ENCODE results near the gene RCAN3. TPM values are rescaled to one million over a fixed set of nuclear protein-coding genes. Genes with fewer than 3 reads are reported as not detected.
A peak's percentile ranks its signal among the peaks of the same experiment; 100 is the strongest.

Gene RCAN3
- total RNA-seq, 1 experiment from 2014 or later, result 10.2 TPM

DNA sequence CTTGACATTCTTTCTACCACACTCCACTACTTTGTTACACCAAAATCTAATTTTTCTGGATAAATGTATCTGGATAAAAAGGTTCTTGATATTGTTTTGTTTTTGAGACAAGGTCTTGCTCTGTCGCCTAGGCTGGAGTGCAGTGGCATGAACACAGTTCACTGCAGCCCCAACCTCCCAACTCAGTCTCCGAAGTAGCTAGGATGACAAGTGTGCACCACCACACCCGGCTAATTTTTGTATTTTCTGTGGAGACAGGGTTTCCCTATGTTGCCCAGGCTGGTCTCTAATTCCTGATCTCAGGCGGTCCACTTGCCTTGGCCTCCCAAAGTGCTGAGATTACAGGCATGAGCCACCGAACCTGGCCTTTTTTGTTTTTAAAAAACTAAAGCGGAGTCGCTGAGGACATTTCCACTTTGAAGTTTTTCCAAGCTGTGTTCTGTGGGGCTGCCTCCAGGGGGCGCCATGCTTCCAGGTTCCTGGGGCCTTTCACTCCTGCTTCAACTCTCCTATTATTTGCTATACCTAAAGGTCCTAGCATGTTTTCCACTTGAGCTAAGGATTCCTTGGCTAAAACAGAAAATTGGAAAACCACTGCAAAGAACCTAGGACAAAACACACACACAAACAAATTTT, 39.2 kb downstream of the RCAN3 start:
- Mint-ChIP-seq H3K27ac (ENCODE audit: unreplicated experiment) (no peak overlapping the region), H3K4me3 (ENCODE audit: unreplicated experiment) (peak overlapping the region; percentile 44), H3K9me3 (ENCODE audit: unreplicated experiment) (no peaks in the 10 kb centered on the region), H3K4me1 (ENCODE audit: low read depth, unreplicated experiment) (peaks cover 26% of the 10 kb centered on the region), H3K27me3 (ENCODE audit: insufficient read depth, unreplicated experiment) (no peaks in the 10 kb centered on the region), H3K36me3 (ENCODE audit: insufficient read depth, unreplicated experiment) (no peaks in the 10 kb centered on the region)
- H3K4me1 ChIP-seq, result peaks cover 43% of the 10 kb centered on the region
- ChIA-PET CTCF (interaction anchor here (0.7 to 2.1 kb wide), 8 partner anchors 16 to 126 kb away, joined by 3 to 13 read pairs (median 4); partner anchors contain the start of genes NIPAL3 and RCAN3), POLR2A (interaction anchor here (0.6 to 0.7 kb wide), 4 partner anchors 40 to 381 kb away, joined by 4 to 14 read pairs (median 6); no protein-coding TSS in a partner anchor)
- TF ChIP-seq, protein P1, sequence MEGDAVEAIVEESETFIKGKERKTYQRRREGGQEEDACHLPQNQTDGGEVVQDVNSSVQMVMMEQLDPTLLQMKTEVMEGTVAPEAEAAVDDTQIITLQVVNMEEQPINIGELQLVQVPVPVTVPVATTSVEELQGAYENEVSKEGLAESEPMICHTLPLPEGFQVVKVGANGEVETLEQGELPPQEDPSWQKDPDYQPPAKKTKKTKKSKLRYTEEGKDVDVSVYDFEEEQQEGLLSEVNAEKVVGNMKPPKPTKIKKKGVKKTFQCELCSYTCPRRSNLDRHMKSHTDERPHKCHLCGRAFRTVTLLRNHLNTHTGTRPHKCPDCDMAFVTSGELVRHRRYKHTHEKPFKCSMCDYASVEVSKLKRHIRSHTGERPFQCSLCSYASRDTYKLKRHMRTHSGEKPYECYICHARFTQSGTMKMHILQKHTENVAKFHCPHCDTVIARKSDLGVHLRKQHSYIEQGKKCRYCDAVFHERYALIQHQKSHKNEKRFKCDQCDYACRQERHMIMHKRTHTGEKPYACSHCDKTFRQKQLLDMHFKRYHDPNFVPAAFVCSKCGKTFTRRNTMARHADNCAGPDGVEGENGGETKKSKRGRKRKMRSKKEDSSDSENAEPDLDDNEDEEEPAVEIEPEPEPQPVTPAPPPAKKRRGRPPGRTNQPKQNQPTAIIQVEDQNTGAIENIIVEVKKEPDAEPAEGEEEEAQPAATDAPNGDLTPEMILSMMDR (IDR thresholded peaks at IDR 0.05; ENCODE audit: insufficient read depth in 1 of 2, low read depth in 1 of 2, low read length in 1 of 2, severe bottlenecking in 1 of 2, unreplicated experiment in 1 of 2), result peak; percentile 57 to 61
- H3K36me3 ChIP-seq (ENCODE audit: control insufficient read depth, insufficient read depth, low read length), result no peaks in the 10 kb centered on the region
- no peaks in the 10 kb centered on the region for H3K9me3 ChIP-seq
- no peak overlapping the region for H3K4me3 ChIP-seq (ENCODE audit: low read depth, low read length)
- no peaks in the 10 kb centered on the region for H3K27me3 ChIP-seq (replicated peaks; ENCODE audit: control insufficient read depth, insufficient read depth, low read length)
- intact Hi-C loops (cut with micrococcal nuclease; ENCODE audit: unreplicated experiment), result loop anchor here (1.0 to 5.0 kb wide), 3 partner anchors 26 to 45 kb away; partner anchors contain the start of gene RCAN3
- DNase-seq, result peak in 1 of 2 experiments; percentile 21
- BruUV-seq (replicated peaks), result no TSS peak

DNA sequence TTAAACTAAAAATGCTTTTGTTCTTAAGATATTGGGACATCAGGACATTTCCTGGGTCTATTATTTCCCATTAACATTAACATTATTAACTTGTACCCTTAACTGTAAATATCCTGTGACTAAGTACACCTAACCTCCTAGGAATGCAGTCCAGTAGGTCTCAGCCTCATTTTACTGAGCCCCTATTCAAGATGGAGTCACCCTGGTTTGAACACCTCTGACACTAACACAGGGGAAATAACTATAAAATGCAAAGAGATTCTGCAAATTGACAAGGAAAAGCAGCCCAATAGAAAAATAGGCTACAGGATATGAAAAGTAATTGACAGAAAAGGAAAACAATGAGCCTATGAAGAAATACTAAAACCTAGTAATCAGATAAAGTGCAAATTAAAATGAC, 41.6 kb downstream of the RCAN3 start:
- Histone ChIP-seq H3K36me3 (ENCODE audit: control insufficient read depth, insufficient read depth, low read length) (no peaks in the 10 kb centered on the region), H3K27me3 (replicated peaks; ENCODE audit: control insufficient read depth, insufficient read depth, low read length) (no peaks in the 10 kb centered on the region), H3K9me3 (no peaks in the 10 kb centered on the region), H3K4me1 (peaks cover 46% of the 10 kb centered on the region), H3K4me3 (ENCODE audit: low read depth, low read length) (no peak overlapping the region)
- Mint-ChIP-seq H3K9me3 (ENCODE audit: unreplicated experiment) (no peaks in the 10 kb centered on the region), H3K4me3 (ENCODE audit: unreplicated experiment) (no peak overlapping the region), H3K4me1 (ENCODE audit: low read depth, unreplicated experiment) (peaks cover 26% of the 10 kb centered on the region), H3K36me3 (ENCODE audit: insufficient read depth, unreplicated experiment) (no peaks in the 10 kb centered on the region), H3K27me3 (ENCODE audit: insufficient read depth, unreplicated experiment) (no peaks in the 10 kb centered on the region), H3K27ac (ENCODE audit: unreplicated experiment) (peak overlapping the region; percentile 48)
- TF ChIP-seq, protein P1 (IDR thresholded peaks at IDR 0.05; ENCODE audit: insufficient read depth in 1 of 2, low read depth in 1 of 2, low read length in 1 of 2, severe bottlenecking in 1 of 2, unreplicated experiment in 1 of 2), result no peak
- intact Hi-C loops (cut with micrococcal nuclease; ENCODE audit: unreplicated experiment), result loop anchor here (5.0 kb wide), 1 partner anchor 43 kb away; no protein-coding TSS in a partner anchor
- no peak for DNase-seq
- BruUV-seq (replicated peaks), result no TSS peak
- ChIA-PET POLR2A (no interaction called here), CTCF (no interaction called here)

DNA sequence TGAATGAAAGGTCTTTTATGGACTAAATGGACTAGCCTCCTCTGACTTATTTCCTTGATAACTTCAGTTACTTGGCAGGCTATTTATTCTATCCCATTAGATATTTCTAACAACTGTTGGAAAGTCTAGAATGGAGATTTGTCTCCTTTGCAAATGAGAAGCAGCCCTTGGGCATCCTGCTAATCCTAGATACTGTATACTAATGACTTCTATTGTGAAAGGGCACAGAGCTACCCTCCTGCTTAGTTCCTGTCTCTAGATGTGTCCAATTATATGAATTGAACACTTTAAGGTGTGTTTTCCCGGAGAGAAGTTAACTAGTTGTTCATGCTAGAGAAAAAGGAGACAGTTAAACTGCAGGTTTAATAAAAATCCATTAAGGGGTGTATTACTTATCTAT, 43.0 kb downstream of the RCAN3 start:
- H3K9me3 ChIP-seq, result no peaks in the 10 kb centered on the region
- Mint-ChIP-seq H3K27me3 (ENCODE audit: insufficient read depth, unreplicated experiment) (no peaks in the 10 kb centered on the region), H3K4me3 (ENCODE audit: unreplicated experiment) (no peak overlapping the region), H3K27ac (ENCODE audit: unreplicated experiment) (no peak overlapping the region), H3K9me3 (ENCODE audit: unreplicated experiment) (no peaks in the 10 kb centered on the region), H3K36me3 (ENCODE audit: insufficient read depth, unreplicated experiment) (no peaks in the 10 kb centered on the region), H3K4me1 (ENCODE audit: low read depth, unreplicated experiment) (peaks cover 18% of the 10 kb centered on the region)
- no peaks in the 10 kb centered on the region for H3K36me3 ChIP-seq (ENCODE audit: control insufficient read depth, insufficient read depth, low read length)
- no peaks in the 10 kb centered on the region for H3K27me3 ChIP-seq (replicated peaks; ENCODE audit: control insufficient read depth, insufficient read depth, low read length)
- TF ChIP-seq, protein P1 (IDR thresholded peaks at IDR 0.05; ENCODE audit: insufficient read depth in 1 of 2, low read depth in 1 of 2, low read length in 1 of 2, severe bottlenecking in 1 of 2, unreplicated experiment in 1 of 2), result no peak
- intact Hi-C loops (cut with micrococcal nuclease; ENCODE audit: unreplicated experiment), result no loop called here
- DNase-seq, result no peak
- ChIA-PET POLR2A (no interaction called here), CTCF (no interaction called here)
- no peak overlapping the region for H3K4me3 ChIP-seq (ENCODE audit: low read depth, low read length)
- peaks cover 40% of the 10 kb centered on the region for H3K4me1 ChIP-seq
- BruUV-seq (replicated peaks), result no TSS peak

Measured in Caco-2 (cell line).